HepG2 (cell line): Measurements from ENCODE around the gene ANGPTL2. TPM values are rescaled to one million over a fixed set of nuclear protein-coding genes. Genes with fewer than 3 reads are reported as not detected.

Experiments
- ATAC-seq: fragments of 200-7000 bp; cut with Tn5 transposase; 3 replicates; pipeline ENCODE4 v1.9.1; 2020; ENCODE audit warnings: mild to moderate bottlenecking, moderate library complexity
- BruUV-seq: library from RNA; stranded (reverse); fragments of 400-500 nt; replicated peaks from 2 replicates; lab custom pipeline; 2021; lab: Mats Ljungman, UMichigan
- CTCF ChIA-PET: fragments of 300-600 bp; formaldehyde crosslinking; extraction: SDS; loops from one replicate; lab custom pipeline; 2021; ENCODE audit warnings: low total read pairs, inconsistent platforms, low intra/inter-chr PET ratio; lab: Yijun Ruan, JAX
- POLR2A ChIA-PET: fragments of 350-600 bp; sonication (Branson Sonifier 250); formaldehyde crosslinking; loops from one replicate; lab custom pipeline; 2020; ENCODE audit warnings: antibody characterized with exemption, inconsistent platforms; lab: Yijun Ruan, JAX
- DNase-seq: peaks from one replicate; pipeline ENCODE4 v3.0.0-alpha.2; 2015; ENCODE audit warnings: low spot score
- FAIRE-seq: peaks from 3 replicates; lab custom pipeline; 2011; peaks lifted over from hg19 to GRCh38; lab: Jason Lieb, UNC
- H2AFZ ChIP-seq: one replicate; pipeline ENCODE4 v1.6.1; 2011; ENCODE audit warnings: low read length, inconsistent platforms
- H3K27ac ChIP-seq: fragments of 300-600 bp; 3 replicates; pipeline ENCODE4 v1.8.0; 2011; ENCODE audit warnings: mixed run types, mild to moderate bottlenecking, mixed read lengths, low read length, inconsistent platforms; ENCODE audit not compliant: insufficient read depth; ENCODE audit errors: extremely low read length
- H3K27me3 ChIP-seq, 2 experiments: fragments of 200-600 bp in 1 of 2; 2 replicates in 1 of 2; 3 replicates in 1 of 2; pipeline versions ENCODE4 v1.6.0 to v1.8.0; 2011; ENCODE audit warnings: low read length in 2 of 2, mild to moderate bottlenecking in 2 of 2, moderate library complexity in 2 of 2, inconsistent platforms in 1 of 2; ENCODE audit not compliant: insufficient read depth in 2 of 2, control insufficient read depth in 1 of 2
- H3K36me3 ChIP-seq, 2 experiments: fragments of 200-600 bp in 1 of 2; replicated peaks in 1 of 2; 2 replicates in 1 of 2; 3 replicates in 1 of 2; pipeline versions ENCODE4 v1.5.1 to v1.8.0; 2011; ENCODE audit warnings: low read length in 2 of 2, inconsistent platforms in 1 of 2; ENCODE audit not compliant: insufficient read depth in 2 of 2, control insufficient read depth in 1 of 2
- H3K4me1 ChIP-seq: 2 replicates; pipeline ENCODE4 v1.5.1; 2012; ENCODE audit warnings: low read length, inconsistent platforms; ENCODE audit not compliant: insufficient read depth
- H3K4me2 ChIP-seq: 2 replicates; pipeline ENCODE4 v1.6.0; 2011; ENCODE audit warnings: low read depth, low read length, inconsistent platforms
- H3K4me3 ChIP-seq, 3 experiments: fragments of 200-600 bp in 1 of 3; sonication (generic), shearing (Covaris generic) in 1 of 3; replicated peaks in 1 of 3; 2 replicates each; pipeline ENCODE4 v1.5.1; 2011 to 2016; ENCODE audit warnings: low read length in 3 of 3, inconsistent platforms in 2 of 3, low read depth in 2 of 3, mild to moderate bottlenecking in 2 of 3, control low read depth in 1 of 3, mixed read lengths in 1 of 3; ENCODE audit not compliant: insufficient read depth in 1 of 3
- H3K79me2 ChIP-seq: one replicate; pipeline ENCODE4 v1.6.1; 2011; ENCODE audit warnings: low read length, inconsistent platforms; ENCODE audit not compliant: insufficient read depth
- H3K9ac ChIP-seq: 2 replicates; pipeline ENCODE4 v1.6.0; 2011; ENCODE audit warnings: mild to moderate bottlenecking, low read depth, low read length, inconsistent platforms; ENCODE audit not compliant: insufficient read depth
- H3K9me3 ChIP-seq: 2 replicates; pipeline ENCODE4 v1.5.1; 2012; ENCODE audit warnings: mild to moderate bottlenecking, low read length
- H4K20me1 ChIP-seq: 2 replicates; pipeline ENCODE4 v1.6.0; 2011; ENCODE audit warnings: inconsistent platforms, mild to moderate bottlenecking, low read length, moderate library complexity; ENCODE audit not compliant: insufficient read depth
- ARID2 ChIP-seq: sonication (generic); formaldehyde crosslinking; IDR thresholded peaks from 2 replicates; pipeline ENCODE4 v1.8.1; 2022; ENCODE audit warnings: mild to moderate bottlenecking, missing genetic modification reagents, borderline replicate concordance
- DRAP1 ChIP-seq: IDR thresholded peaks from 2 replicates; pipeline ENCODE4 v1.6.1; 2016; ENCODE audit warnings: missing genetic modification reagents, missing compliant biosample characterization
- ISL2 ChIP-seq: sonication (generic); formaldehyde crosslinking; IDR thresholded peaks from 2 replicates; pipeline ENCODE4 v1.5.0; 2020; ENCODE audit warnings: missing genetic modification reagents
- TFDP1 ChIP-seq: IDR thresholded peaks from 2 replicates; pipeline ENCODE4 v1.6.1; 2016; ENCODE audit warnings: missing compliant biosample characterization, missing genetic modification reagents, borderline replicate concordance
- ZNF138 ChIP-seq: sonication (generic); formaldehyde crosslinking; IDR thresholded peaks from 2 replicates; pipeline ENCODE4 v1.5.0; 2020; ENCODE audit warnings: mild to moderate bottlenecking, low read depth, missing genetic modification reagents
- ZNF143 ChIP-seq: sonication (generic); formaldehyde crosslinking; IDR thresholded peaks from 2 replicates; pipeline ENCODE4 v1.4.0; 2020; ENCODE audit warnings: missing genetic modification reagents
- ZNF224 ChIP-seq: sonication (generic); formaldehyde crosslinking; IDR thresholded peaks from 2 replicates; pipeline ENCODE4 v1.5.0; 2020; ENCODE audit warnings: mild to moderate bottlenecking, missing genetic modification reagents
- ZNF777 ChIP-seq: sonication (generic); formaldehyde crosslinking; IDR thresholded peaks from 2 replicates; pipeline ENCODE4 v1.4.0; 2020; ENCODE audit warnings: missing genetic modification reagents
- ZUFSP ChIP-seq: sonication (generic); formaldehyde crosslinking; IDR thresholded peaks from 2 replicates; pipeline ENCODE4 v1.9.0; 2021; ENCODE audit warnings: missing genetic modification reagents, mild to moderate bottlenecking, borderline replicate concordance
- WGBS: methylation state at CpG from one replicate; pipeline ENCODE4 v1.1.6; 2017; ENCODE audit warnings: low lambda C conversion rate; 5-methylcytosine and 5-hydroxymethylcytosine counted together
- in situ Hi-C: cut with HindIII; loops from 2 replicates; pipeline ENCODE4 v1.10.0; 2017; ENCODE audit warnings: low pct_unique_long_range_greater_than_20kb; ENCODE audit not compliant: extremely low pct_ligation_motif_present
- intact Hi-C: fragments of 100-400 bp; cut with micrococcal nuclease; formaldehyde crosslinking; loops from one replicate; pipeline ENCODE4 v1.10.0; 2022; ENCODE audit not compliant: unreplicated experiment
- polyA plus RNA-seq, 8 experiments: library from polyadenylated mRNA; depleted of rRNA in 3 of 8; stranded (reverse) in 7 of 8; unstranded in 1 of 8; fragments of >200 nt; fragmentation: Illumina TruSeq in 4 of 8; extraction: Trizol in 4 of 8; gene quantifications; 2 replicates each; pipeline versions ENCODE4 v1.2.1 to v1.2.3, GENCODE V29; 2011 to 2016; ENCODE audit warnings: low read depth in 4 of 8, missing spikeins in 1 of 8, mixed read lengths in 1 of 8; ENCODE audit not compliant: insufficient read depth in 1 of 8
- total RNA-seq, 5 experiments: library from RNA; depleted of rRNA; stranded (reverse); fragments of >200 nt; fragmentation: Illumina TruSeq; extraction: Trizol; gene quantifications; 2 replicates each; pipeline ENCODE4 v1.2.3, GENCODE V29; 2016; ENCODE audit warnings: low read depth in 1 of 5
- TF ChIP-seq, protein P1 (sequence below): sonication (generic); formaldehyde crosslinking; IDR thresholded peaks from 2 replicates; pipeline ENCODE4 v1.4.0; 2020; ENCODE audit warnings: missing genetic modification reagents
- TF ChIP-seq, protein P2 (sequence below): sonication (generic); formaldehyde crosslinking; IDR thresholded peaks from 2 replicates; pipeline ENCODE4 v1.5.0; 2020; ENCODE audit warnings: mild to moderate bottlenecking, missing genetic modification reagents

Gene ANGPTL2
- total and polyA plus RNA-seq, 2 of the 13 experiments (the other 11 are each of a cell fraction or from before 2014, with no cell fraction given), result 0.91 to 21.0 TPM

DNA sequence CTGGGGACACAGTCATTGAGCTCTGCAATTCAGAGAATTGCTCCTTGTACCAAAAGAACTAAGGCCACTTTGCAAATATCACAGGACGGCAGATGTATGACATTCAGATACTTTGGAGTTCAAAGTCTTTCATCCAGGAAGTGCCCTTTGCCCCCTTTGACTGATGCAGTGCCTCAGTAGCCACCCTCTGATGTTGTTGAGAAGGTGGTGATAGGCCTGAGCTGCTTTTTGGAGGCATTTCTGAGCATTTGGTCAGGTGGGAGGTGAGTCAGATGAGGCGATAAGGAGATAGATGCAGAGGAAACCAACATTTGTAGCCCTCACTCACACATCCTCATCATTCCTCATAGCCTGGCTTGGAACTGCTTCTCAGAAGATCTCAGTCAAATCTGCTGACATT is 63.4 kb downstream of the ANGPTL2 start:
- no peak for TF ChIP-seq TFDP1 (CRISPR knock-in tag)
- H3K9ac ChIP-seq, result no peak overlapping the region
- no peak overlapping the region for H3K4me3 ChIP-seq
- ATAC-seq, result no peak
- peaks cover 10% of the 10 kb centered on the region for H3K4me1 ChIP-seq
- no peaks in the 10 kb centered on the region for H3K36me3 ChIP-seq
- no peaks in the 10 kb centered on the region for H4K20me1 ChIP-seq
- no peak overlapping the region for H2AFZ ChIP-seq
- no peak for DNase-seq
- in situ Hi-C loops (no loop called here), intact Hi-C loops (no loop called here)
- no peak for FAIRE-seq
- BruUV-seq, result no TSS peak
- CTCF ChIA-PET, result no interaction called here
- H3K4me2 ChIP-seq, result no peak overlapping the region
- no peak overlapping the region for H3K27ac ChIP-seq
- POLR2A ChIA-PET, result no interaction called here
- no peaks in the 10 kb centered on the region for H3K27me3 ChIP-seq
- no peaks in the 10 kb centered on the region for H3K79me2 ChIP-seq
- no peaks in the 10 kb centered on the region for H3K9me3 ChIP-seq
- 75% methylated on average over 2 of the region's 2 CpGs for whole genome bisulfite sequencing

DNA sequence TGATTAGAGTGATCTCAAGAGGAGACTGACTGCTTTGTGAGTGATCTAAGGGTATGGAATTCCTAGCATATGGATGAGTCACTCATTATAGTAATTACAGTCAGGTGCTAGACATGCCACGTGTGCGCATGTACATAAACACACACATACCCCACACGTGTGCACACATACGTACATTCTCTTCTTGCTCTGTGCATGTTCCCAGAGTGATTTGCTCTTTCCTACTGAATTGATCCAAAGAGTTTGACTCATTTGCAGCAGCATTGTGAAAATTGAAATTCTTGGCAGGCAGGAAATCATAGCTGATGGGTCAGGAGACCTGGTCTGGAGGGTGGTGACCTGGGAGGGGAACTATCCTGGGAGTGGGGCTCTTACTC is 63.8 kb downstream of the ANGPTL2 start:
- ChIA-PET CTCF (no interaction called here), POLR2A (no interaction called here)
- Histone ChIP-seq H3K27ac (no peak overlapping the region), H4K20me1 (no peaks in the 10 kb centered on the region), H3K27me3 (no peaks in the 10 kb centered on the region), H3K9me3 (no peaks in the 10 kb centered on the region), H3K79me2 (no peaks in the 10 kb centered on the region), H2AFZ (no peak overlapping the region), H3K36me3 (no peaks in the 10 kb centered on the region), H3K4me1 (peaks cover 10% of the 10 kb centered on the region), H3K4me2 (no peak overlapping the region), H3K4me3 (no peak overlapping the region), H3K9ac (no peak overlapping the region)
- WGBS, result 92% methylated on average over 4 of the region's 4 CpGs
- ATAC-seq, result no peak
- no peak for FAIRE-seq
- DNase-seq, result no peak
- no TSS peak for BruUV-seq
- in situ Hi-C loops (no loop called here), intact Hi-C loops (no loop called here)
- TF ChIP-seq, protein P1, sequence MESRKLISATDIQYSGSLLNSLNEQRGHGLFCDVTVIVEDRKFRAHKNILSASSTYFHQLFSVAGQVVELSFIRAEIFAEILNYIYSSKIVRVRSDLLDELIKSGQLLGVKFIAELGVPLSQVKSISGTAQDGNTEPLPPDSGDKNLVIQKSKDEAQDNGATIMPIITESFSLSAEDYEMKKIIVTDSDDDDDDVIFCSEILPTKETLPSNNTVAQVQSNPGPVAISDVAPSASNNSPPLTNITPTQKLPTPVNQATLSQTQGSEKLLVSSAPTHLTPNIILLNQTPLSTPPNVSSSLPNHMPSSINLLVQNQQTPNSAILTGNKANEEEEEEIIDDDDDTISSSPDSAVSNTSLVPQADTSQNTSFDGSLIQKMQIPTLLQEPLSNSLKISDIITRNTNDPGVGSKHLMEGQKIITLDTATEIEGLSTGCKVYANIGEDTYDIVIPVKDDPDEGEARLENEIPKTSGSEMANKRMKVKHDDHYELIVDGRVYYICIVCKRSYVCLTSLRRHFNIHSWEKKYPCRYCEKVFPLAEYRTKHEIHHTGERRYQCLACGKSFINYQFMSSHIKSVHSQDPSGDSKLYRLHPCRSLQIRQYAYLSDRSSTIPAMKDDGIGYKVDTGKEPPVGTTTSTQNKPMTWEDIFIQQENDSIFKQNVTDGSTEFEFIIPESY (CRISPR knock-in tag), result no peak
- TF ChIP-seq ZNF777 (CRISPR knock-in tag) (no peak), ZNF138 (CRISPR knock-in tag) (no peak), ZNF143 (CRISPR knock-in tag) (no peak), ZUFSP (CRISPR knock-in tag) (no peak), ZNF224 (CRISPR knock-in tag) (no peak), ARID2 (CRISPR knock-in tag) (no peak), ISL2 (CRISPR knock-in tag) (no peak), DRAP1 (CRISPR knock-in tag) (no peak)
- TF ChIP-seq, protein P2, sequence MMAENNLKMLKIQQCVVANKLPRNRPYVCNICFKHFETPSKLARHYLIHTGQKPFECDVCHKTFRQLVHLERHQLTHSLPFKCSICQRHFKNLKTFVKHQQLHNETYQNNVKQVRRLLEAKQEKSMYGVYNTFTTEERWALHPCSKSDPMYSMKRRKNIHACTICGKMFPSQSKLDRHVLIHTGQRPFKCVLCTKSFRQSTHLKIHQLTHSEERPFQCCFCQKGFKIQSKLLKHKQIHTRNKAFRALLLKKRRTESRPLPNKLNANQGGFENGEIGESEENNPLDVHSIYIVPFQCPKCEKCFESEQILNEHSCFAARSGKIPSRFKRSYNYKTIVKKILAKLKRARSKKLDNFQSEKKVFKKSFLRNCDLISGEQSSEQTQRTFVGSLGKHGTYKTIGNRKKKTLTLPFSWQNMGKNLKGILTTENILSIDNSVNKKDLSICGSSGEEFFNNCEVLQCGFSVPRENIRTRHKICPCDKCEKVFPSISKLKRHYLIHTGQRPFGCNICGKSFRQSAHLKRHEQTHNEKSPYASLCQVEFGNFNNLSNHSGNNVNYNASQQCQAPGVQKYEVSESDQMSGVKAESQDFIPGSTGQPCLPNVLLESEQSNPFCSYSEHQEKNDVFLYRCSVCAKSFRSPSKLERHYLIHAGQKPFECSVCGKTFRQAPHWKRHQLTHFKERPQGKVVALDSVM, result no peak
